Subcutaneous adipose tissue (tissue), 4 donors: ENCODE measurements around the gene TSPAN15. TPM values are rescaled to one million over a fixed set of nuclear protein-coding genes. Genes with fewer than 3 reads are reported as not detected.

Experiments
- CTCF ChIP-seq: fragments of 450-650 bp; IDR thresholded peaks from one replicate; pipeline ENCODE4 v1.5.1; 2016; ENCODE audit warnings: low read depth, mild to moderate bottlenecking, control low read depth, antibody characterized with exemption, moderate library complexity
- total RNA-seq, 4 donors: library from RNA; depleted of rRNA; stranded (reverse); fragments of >200 nt; gene quantifications; one replicate each; pipeline ENCODE4 v1.1.0, GENCODE V29; 2016

TSPAN15 gene
- total RNA-seq, 4 donors from 2014 or later = 60.6 to 140 (median 103) TPM

GRCh38 chr10:69438536-69439349 lies 12.5 kb upstream of the TSPAN15 start:
- TF ChIP-seq CTCF = no peak

- no peak for TF ChIP-seq CTCF
Measured at GRCh38 chr10:69439350-69439739, 11.9 kb upstream of the TSPAN15 start.

GRCh38 chr10:69439813-69440506 lies 11.3 kb upstream of the TSPAN15 start:
- TF ChIP-seq CTCF = no peak

- TF ChIP-seq CTCF = no peak
Measured at GRCh38 chr10:69443354-69443753, 7.9 kb upstream of the TSPAN15 start.

- no peak for TF ChIP-seq CTCF
Measured at GRCh38 chr10:69445041-69445440, 6.2 kb upstream of the TSPAN15 start.

GRCh38 chr10:69446229-69446628 lies 5.0 kb upstream of the TSPAN15 start:
- no peak for TF ChIP-seq CTCF

GRCh38 chr10:69446650-69447151 lies 4.6 kb upstream of the TSPAN15 start:
- no peak for TF ChIP-seq CTCF
